HL-60 (cell line): ENCODE measurements around the gene JUP.

Experiments used
- DNase-seq, 2 experiments: peaks; one replicate each; pipeline ENCODE4 v3.0.0-alpha.2; 2010 to 2020; ENCODE audit warnings: low read depth in 1 of 2, low spot score in 1 of 2
- H3K27ac ChIP-seq: fragments of 250-450 bp; sonication (Bioruptor Pico); replicated peaks from 2 replicates; pipeline ENCODE4 v1.5.1; 2020; ENCODE audit warnings: mild to moderate bottlenecking, moderate library complexity
- H3K27me3 ChIP-seq: fragments of 250-450 bp; sonication (Bioruptor Pico); 2 replicates; pipeline ENCODE4 v1.5.1; 2021; ENCODE audit warnings: mild to moderate bottlenecking, moderate library complexity; ENCODE audit not compliant: insufficient read depth, poor library complexity, severe bottlenecking
- H3K4me3 ChIP-seq: replicated peaks from 2 replicates; pipeline ENCODE4 v1.5.1; 2011; ENCODE audit warnings: mild to moderate bottlenecking, control low read depth, low read length; ENCODE audit not compliant: insufficient read depth
- CTCF ChIP-seq: IDR thresholded peaks from one replicate; pipeline ENCODE4 v1.5.1; 2011; ENCODE audit warnings: low read length, control low read depth, inconsistent platforms; ENCODE audit not compliant: insufficient read depth
- GABPA ChIP-seq: IDR thresholded peaks from 2 replicates; pipeline ENCODE4 v1.6.1; 2012; ENCODE audit warnings: low read depth
- POLR2AphosphoS5 ChIP-seq: IDR thresholded peaks from 2 replicates; pipeline ENCODE4 v1.6.1; 2012; ENCODE audit warnings: low read depth
- REST ChIP-seq: IDR thresholded peaks from 2 replicates; pipeline ENCODE4 v1.6.1; 2012; ENCODE audit warnings: low read depth; ENCODE audit not compliant: insufficient replicate concordance
- SPI1 ChIP-seq: IDR thresholded peaks from 2 replicates; pipeline ENCODE4 v1.6.1; 2012; ENCODE audit warnings: low read depth, mild to moderate bottlenecking, borderline replicate concordance

Gene JUP

GRCh38 chr17:41750862-41751261, 35.6 kb downstream of the JUP start:
- no peak for TF ChIP-seq SPI1
- TF ChIP-seq CTCF: no peak
- no peak for TF ChIP-seq REST
- no peak for TF ChIP-seq POLR2AphosphoS5
- no peak for TF ChIP-seq GABPA
- H3K27ac ChIP-seq: no peak overlapping the region
- no peaks in the 10 kb centered on the region for H3K27me3 ChIP-seq
- DNase-seq: no peak
- no peak overlapping the region for H3K4me3 ChIP-seq

GRCh38 chr17:41748275-41748674, 38.2 kb downstream of the JUP start:
- Histone ChIP-seq H3K4me3 (no peak overlapping the region), H3K27ac (no peak overlapping the region), H3K27me3 (no peaks in the 10 kb centered on the region)
- TF ChIP-seq SPI1 (no peak), REST (no peak), POLR2AphosphoS5 (no peak), GABPA (no peak), CTCF (no peak)
- DNase-seq: no peak

GRCh38 chr17:41741709-41742108, 44.8 kb downstream of the JUP start:
- no peak overlapping the region for H3K4me3 ChIP-seq
- no peak for DNase-seq
- TF ChIP-seq GABPA (no peak), SPI1 (no peak), REST (no peak), CTCF (no peak), POLR2AphosphoS5 (no peak)
- no peak overlapping the region for H3K27ac ChIP-seq
- H3K27me3 ChIP-seq: peaks cover 9% of the 10 kb centered on the region
